ENCODE results near the gene DLG2. TPM values are rescaled to one million over a fixed set of nuclear protein-coding genes. Genes with fewer than 3 reads are reported as not detected.

The DLG2 gene
- total RNA-seq, 4 donors from 2014 or later: 6.5 to 14.6 (median 7.2) TPM

GRCh38 chr11:83483808-83484207 is 2143.3 kb downstream of the DLG2 start:
- H3K36me3 ChIP-seq: no peaks in the 10 kb centered on the region
- H3K4me3 ChIP-seq: no peak overlapping the region
- DNase-seq (ENCODE audit: low spot score in 2 of 2): no peak
- no peak overlapping the region for H3K27ac ChIP-seq
- no peaks in the 10 kb centered on the region for H3K9me3 ChIP-seq
- no peaks in the 10 kb centered on the region for H3K4me1 ChIP-seq
- no peak for TF ChIP-seq CTCF (IDR thresholded peaks at IDR 0.05)
- TF ChIP-seq EP300 (IDR thresholded peaks at IDR 0.05): no peak
- TF ChIP-seq POLR2A (IDR thresholded peaks at IDR 0.05): no peak
- no peaks in the 10 kb centered on the region for H3K27me3 ChIP-seq
- WGBS, 2 donors: 80% methylated on average over 6 of the region's 6 CpGs

- Histone ChIP-seq H3K4me1 (no peaks in the 10 kb centered on the region), H3K9me3 (no peaks in the 10 kb centered on the region), H3K27ac (no peak overlapping the region), H3K27me3 (no peaks in the 10 kb centered on the region), H3K36me3 (no peaks in the 10 kb centered on the region), H3K4me3 (no peak overlapping the region)
- WGBS, 2 donors: 39 to 44% methylated on average over 3 of the region's 3 CpGs
- TF ChIP-seq CTCF (IDR thresholded peaks at IDR 0.05) (no peak), POLR2A (IDR thresholded peaks at IDR 0.05) (no peak), EP300 (IDR thresholded peaks at IDR 0.05) (no peak)
- DNase-seq (ENCODE audit: low spot score in 2 of 2): no peak
Measured at GRCh38 chr11:83480811-83481210, 2146.3 kb downstream of the DLG2 start.

- no peak for TF ChIP-seq CTCF (IDR thresholded peaks at IDR 0.05)
- no peak for TF ChIP-seq EP300 (IDR thresholded peaks at IDR 0.05)
- TF ChIP-seq POLR2A (IDR thresholded peaks at IDR 0.05): no peak
- DNase-seq (ENCODE audit: low spot score in 2 of 2): no peak
- WGBS, 2 donors: 87% methylated on average over 8 of the region's 8 CpGs
Measured at GRCh38 chr11:83480251-83480650, 2146.9 kb downstream of the DLG2 start.

GRCh38 chr11:83477772-83478171 is 2149.4 kb downstream of the DLG2 start:
- Histone ChIP-seq H3K27ac (no peak overlapping the region), H3K27me3 (no peaks in the 10 kb centered on the region), H3K9me3 (no peaks in the 10 kb centered on the region), H3K4me1 (no peaks in the 10 kb centered on the region), H3K36me3 (no peaks in the 10 kb centered on the region), H3K4me3 (no peak overlapping the region)
- DNase-seq (ENCODE audit: low spot score in 2 of 2): no peak
- TF ChIP-seq CTCF (IDR thresholded peaks at IDR 0.05) (no peak), EP300 (IDR thresholded peaks at IDR 0.05) (no peak), POLR2A (IDR thresholded peaks at IDR 0.05) (no peak)

More at GRCh38 chr11:83480251-83480650, 2146.9 kb downstream of the DLG2 start:
- Histone ChIP-seq H3K36me3 (no peaks in the 10 kb centered on the region), H3K4me1 (no peaks in the 10 kb centered on the region), H3K9me3 (no peaks in the 10 kb centered on the region), H3K27me3 (no peaks in the 10 kb centered on the region), H3K4me3 (no peak overlapping the region), H3K27ac (no peak overlapping the region)

- 42 to 55% methylated on average over 3 of the region's 3 CpGs for WGBS, 2 donors
- no peak overlapping the region for H3K27ac ChIP-seq
- TF ChIP-seq EP300 (IDR thresholded peaks at IDR 0.05) (no peak), POLR2A (IDR thresholded peaks at IDR 0.05) (no peak), CTCF (IDR thresholded peaks at IDR 0.05) (no peak)
- no peaks in the 10 kb centered on the region for H3K4me1 ChIP-seq
- DNase-seq (ENCODE audit: low spot score in 2 of 2): no peak
- H3K9me3 ChIP-seq: no peaks in the 10 kb centered on the region
- no peaks in the 10 kb centered on the region for H3K36me3 ChIP-seq
- H3K4me3 ChIP-seq: no peak overlapping the region
- H3K27me3 ChIP-seq: no peaks in the 10 kb centered on the region
Measured at GRCh38 chr11:83475760-83476159, 2151.4 kb downstream of the DLG2 start.

Data from tibial nerve (tissue), 4 donors.